T-helper 9 cell (primary cell): Measurements from ENCODE around the gene FAM180B.

ENCODE experiments used
- DNase-seq: peaks from one replicate; pipeline ENCODE4 v3.0.0-alpha.2; 2020

The FAM180B gene

DNA sequence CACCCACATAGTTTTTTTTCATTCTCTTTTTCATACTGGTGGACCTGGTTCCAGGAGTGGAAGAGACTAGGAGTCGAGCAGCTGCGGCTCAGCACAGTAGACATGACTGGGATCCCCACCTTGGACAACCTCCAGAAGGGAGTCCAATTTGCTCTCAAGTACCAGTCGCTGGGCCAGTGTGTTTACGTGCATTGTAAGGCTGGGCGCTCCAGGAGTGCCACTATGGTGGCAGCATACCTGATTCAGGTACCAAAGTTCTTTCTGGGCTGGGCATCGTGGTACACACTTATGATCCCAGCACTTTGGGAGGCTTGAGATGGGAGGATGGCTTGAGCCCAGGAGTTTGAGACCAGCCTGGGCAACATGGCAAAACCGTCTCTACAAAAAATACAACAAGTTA, 16.8 kb upstream of the FAM180B start:
- DNase-seq: no peak

DNA sequence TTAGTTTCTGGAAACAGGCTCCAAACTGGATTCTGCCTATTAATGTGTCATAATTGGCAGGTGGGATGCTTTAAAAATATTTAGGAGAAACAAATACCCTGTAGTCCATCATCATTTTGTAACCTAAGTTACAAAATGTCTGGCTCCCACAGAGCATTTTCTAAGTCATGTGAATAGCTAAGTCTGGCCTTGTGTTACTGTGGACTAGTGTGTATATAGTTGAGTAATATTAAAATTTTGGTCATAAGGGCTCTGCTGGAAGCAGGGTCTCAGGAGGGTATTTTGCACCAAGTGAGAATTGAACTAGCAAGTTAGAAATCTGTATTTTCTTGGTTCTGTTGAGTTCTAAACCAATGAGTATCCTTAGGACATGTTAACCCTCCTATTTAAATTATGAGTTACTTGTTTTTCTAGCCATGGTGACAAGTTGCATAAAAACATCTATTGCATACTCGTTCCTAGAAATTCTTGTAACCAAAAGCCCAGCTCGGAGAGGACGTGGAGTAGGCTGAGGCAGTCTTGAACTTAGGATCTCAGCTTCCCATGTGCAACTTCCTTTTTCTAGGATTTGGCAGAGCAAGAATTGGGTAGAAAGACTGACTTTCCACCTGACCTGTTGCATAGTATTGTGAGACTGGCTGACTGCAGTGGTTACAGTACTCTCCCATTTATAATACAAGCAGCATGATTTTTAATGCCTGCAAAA, 15.7 kb upstream of the FAM180B start:
- DNase-seq: no peak

DNA sequence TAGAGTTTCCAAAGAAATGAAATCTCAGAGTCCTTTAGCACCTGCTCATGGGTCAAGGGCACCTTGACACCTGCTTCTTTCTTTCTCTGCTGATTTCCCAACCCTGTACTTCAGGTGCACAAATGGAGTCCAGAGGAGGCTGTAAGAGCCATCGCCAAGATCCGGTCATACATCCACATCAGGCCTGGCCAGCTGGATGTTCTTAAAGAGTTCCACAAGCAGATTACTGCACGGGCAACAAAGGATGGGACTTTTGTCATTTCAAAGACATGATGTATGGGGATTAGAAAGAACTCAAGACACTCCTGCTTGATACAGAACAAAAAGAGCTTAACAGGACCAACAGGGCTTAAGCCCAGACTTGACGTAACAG, 15.1 kb upstream of the FAM180B start:
- no peak for DNase-seq

DNA sequence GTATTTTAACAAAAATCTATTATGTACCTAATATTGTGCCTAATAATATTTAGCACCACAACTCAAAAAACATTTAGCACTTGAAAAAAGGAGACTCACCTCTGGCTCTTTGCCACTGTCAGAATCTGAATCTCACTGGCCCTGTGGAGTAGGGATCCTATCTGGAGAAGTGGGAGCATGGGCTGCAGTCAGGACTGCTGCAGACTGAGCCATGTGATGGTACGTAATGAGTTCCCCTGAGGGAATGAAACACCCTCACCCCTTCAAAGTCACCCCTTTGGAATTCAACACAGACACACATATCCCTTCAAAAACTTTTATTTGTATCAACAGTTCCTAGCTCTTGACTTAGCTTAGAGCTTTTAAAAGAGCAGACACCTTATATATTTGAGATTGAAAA, 14.6 kb upstream of the FAM180B start:
- DNase-seq: no peak

DNA sequence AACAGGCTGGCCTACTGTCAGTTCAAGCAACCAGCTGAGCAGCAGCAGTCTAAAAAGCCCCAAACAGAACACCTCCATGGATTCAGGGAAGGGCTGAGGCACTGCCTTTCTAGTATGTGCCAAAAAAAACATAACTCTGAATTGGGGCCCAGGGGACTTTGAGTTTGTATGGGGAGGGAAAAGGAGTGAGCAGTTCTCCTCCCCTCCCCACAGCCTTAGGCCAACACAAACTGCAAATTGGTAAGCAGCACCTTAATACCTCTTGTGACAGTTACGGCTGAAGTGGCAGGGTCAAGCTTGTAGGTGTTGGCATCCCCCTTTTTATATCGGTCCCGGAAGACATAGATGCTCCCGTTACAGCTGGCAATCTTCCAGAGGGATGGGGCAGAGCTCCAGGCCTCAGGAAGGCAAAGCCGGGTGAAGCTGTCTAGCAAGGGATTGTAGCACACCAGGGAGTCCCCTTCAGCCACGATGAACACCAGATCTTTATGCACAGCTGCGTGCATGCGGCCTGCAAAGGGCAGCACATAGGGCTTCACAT, 13.7 kb upstream of the FAM180B start:
- no peak for DNase-seq

DNA sequence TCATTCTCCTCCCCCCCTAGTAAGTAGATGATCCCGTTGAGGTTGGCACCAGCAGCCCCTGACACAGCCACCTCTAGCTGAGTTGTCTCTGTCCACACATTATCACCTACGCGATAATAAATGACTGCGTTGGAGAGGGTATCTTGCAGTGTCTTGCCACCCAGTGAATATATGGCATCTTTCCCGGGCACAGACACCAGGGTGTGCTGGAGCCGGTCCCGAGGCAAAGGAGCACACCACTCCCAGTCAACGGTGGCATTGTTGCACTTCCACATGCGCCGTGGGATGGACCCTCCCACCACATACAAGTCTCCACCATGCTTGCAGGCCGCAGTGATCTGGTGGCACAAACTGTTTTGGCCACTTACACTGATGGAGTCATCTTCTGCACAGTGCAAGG, 13.2 kb upstream of the FAM180B start:
- no peak for DNase-seq

DNA sequence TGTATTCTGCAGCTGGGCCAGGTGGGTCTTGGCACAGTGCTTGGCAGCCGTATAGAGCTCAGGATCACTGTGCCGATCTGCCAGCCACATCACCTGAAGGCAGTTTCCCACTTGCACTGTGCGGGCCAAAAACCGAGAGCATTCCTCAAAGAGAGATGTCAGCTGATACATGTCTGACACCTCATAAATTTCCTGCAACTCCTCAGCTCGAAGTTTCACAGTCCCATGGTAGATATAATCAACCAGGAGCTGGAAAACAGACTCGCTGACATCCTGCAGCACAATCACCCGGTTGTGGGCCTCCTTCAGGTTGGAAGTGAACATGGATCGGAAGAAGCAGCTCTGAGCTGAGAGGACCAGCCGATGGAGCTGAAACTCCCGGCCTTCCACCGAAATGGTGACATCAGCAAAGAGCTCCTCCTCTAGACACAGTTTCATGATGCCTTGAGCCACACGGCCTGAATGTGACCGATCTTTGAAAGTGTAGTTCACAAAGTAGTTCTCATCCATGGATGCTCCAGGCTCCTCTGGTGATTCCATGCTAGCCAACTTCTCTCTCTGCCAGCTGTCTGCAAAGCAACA, 8.9 kb upstream of the FAM180B start:
- no peak for DNase-seq

DNA sequence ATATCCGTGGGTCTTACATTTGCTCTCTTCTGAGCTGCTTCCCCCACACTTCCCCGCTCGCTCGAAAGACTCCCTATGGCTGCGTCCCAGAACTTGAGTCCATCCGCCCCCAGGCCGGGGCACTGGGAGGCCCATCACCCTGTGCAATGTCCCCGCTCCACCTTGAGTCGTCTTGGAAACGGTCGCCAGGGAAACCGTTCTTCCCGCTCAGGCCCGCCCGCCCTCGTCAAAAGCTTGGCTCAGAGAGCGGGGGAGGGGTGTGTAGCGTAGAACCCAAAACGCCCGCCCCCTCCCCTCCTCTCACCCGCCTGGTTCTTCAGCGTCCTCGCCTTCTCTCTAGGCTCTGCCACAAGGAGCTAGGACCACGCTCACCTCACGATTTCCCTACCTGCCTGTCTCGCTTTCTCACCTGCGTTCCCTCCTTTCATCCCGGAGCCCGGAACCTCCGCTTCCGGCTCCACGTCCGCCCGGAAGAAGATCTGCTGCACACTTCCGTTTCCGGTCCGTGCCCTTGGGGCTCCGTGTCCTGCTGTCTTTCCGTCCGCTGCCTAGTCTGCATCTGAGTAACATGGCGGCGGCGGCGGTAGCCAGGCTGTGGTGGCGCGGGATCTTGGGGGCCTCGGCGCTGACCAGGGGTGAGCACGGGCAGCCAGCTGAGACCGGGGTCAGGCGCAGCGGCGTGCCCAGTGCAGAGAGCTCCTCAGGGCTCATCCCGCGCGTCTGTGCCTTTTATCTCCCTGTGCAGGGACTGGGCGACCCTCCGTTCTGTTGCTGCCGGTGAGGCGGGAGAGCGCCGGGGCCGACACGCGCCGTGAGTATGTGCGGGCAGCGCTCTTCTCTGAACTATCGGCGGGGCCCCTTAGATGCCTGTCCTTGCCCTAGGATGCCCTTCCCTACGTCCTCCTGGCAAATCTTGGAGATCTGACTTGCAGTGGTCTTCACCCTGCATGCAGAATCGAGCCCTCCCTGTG, 7.7 kb upstream of the FAM180B start, which contains the start of the genes KBTBD4 and NDUFS3:
TSS of gene KBTBD4 (minus strand) at position 447 of the 971 bp plus-strand sequence. CDS start at position 428, 19 bp downstream.
TSS of gene NDUFS3 (plus strand) at position 551 of the 971 bp plus-strand sequence. CDS start at position 569, 18 bp downstream.
- peak; percentile 83 for DNase-seq

DNA sequence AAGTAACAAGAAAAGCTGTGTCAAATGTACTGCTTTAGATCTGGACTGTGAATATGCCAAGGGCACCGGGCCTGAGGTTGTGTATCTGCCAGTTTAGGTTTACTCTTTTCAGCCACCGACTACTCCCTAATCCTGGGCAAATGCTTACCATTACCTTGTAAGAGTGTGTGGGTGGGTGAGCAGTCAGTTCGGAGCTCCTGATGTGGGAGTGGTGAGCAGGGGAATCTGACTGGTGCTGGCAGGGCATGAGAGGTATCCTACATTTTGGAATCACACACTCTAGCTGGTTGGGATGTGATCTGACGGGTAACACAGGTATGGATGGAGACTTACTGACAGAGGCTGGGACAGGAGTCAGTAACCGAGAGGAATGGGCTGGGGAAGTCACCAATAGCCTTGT, 2.6 kb upstream of the FAM180B start:
- DNase-seq: no peak

DNA sequence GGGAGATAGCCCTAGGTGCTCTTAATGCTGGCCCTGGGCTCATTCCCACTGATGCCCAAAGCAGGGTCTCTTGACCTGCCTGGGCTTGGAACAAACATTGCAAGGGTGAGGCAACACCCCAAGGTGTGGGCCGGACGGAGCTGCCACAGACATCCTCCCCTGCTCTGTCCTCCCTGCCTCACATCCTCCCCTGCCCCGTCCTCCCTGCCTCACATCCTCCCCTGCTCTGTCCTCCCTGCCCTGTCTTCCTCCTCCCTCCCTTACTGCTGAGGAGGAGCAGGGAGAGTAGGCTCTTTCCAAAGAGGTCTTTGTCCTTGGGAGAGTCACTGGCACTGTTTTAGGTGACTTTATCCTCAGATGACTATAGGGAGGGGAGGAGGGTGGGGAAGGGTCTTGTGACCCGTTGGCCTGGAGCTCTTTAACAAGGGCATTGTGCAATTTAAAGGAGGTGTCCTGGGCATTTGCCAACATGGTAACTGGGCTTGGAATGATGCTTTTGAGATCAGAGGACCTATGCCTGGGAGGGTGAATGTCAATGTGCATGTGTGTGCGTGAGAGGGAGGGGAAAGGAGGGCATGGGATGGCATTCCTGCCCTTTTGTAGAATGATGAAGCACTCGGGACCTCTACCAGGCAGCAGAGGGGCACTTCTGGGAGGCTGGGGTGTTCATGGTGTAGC, 700 bp downstream of the FAM180B start:
- no peak for DNase-seq

DNA sequence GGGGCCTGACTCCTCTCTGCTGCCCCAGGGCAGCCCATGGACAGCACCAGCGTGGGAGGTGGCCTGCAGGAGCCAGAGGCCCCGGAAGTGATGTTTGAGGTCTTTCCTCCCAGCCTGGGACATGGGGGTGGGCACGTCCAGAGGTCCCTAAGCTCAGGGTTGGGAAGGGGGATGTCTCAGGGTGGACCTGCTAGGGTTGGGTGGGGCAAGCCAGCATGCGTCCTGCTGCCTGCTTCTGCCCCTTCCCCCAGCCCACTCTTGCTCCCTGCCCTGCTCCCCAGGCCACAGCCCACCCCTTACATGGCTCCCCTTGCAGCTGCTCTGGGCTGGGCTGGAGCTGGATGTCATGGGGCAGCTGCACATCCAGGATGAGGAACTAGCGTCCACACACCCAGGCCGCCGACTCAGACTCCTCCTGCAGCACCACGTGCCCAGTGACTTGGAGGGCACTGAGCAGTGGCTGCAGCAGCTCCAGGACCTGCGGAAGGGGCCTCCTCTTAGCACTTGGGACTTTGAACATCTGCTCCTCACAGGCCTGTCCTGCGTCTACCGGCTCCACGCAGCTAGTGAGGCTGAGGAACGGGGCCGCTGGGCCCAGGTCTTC, 1.3 kb downstream of the FAM180B start:
- no peak for DNase-seq

DNA sequence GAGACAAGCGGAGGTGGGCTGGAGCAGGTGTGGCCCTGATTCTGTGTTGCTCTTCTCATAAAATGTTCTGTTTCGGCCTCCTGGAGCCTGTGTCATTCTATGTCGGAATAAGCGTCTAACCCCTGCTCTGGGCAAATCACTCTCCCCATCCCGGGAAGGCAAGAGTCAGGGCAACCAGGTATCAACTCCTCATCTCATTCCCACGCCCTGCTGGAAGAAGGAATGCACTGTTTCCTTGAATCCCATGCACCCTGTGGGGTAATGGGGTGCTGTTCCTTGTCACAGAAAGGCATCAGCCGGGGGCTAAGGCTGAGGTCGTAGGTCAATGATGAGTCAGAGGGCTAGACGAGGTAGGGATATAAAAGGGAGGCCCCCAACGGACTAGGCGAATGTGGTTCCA, 2.6 kb downstream of the FAM180B start:
- no peak for DNase-seq

DNA sequence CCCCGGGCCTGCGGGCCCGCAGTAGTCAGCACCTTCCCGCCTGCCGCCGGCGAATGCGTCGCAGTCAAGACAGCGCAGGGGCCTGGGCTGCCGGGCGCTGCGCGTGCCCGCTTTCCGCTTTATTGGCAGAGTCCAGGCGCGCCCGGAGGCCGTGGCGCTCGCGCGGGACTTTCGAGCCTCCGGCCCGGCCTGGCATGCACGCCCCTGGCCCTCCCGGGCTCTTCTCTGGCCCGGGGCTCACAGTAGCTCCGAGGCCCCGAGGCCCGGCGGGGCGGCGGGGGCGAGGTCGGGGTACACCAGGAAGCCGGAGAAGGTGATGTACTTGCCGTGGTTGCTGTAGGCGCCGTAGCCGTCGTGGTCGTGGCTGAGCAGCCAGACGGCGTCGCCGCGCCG, 3.1 kb downstream of the FAM180B start:
- no peak for DNase-seq

DNA sequence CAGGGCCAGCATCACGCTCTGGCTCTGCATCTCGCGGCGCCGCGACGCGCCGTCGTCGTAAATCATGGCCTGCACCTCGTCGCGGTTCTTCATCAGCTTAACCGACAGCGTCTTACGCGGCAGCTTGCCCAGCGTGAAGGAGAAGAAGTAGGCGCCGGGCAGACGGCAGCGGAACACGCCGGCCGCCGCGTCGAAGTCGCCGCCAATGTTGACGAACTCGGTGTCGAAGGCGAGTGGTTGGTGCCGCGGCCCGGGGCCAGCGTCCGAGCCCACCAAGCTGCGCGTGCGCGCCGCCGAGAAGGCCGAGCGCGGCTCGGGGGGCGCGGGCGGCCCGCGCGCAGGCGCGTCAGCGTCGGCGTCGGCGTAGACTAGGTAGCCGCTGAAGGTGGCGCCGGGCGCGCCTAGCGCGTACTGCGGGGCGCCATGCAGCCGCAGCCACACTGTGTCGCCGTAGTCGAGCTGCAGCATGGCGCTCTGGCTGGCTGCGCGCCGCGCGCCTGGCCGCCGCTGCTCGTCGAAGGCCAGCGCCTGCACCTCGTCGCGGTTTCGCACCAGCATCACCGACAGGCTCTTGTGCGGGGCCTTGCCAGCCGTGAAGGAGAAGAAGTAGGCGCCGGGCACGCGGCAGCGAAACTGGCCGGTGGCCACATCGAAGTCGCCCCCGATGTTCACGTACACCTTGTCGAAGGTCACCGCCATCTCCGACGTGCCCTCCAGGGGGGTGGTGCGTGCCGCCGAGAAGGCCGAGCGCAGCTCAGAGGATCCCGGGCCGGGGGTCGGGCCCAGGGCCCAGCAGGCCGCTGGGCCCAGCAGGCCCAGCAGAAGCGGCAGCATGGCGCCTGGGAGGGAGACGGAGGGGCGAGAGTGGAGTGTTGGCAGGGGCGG, 3.7 kb downstream of the FAM180B start:
- DNase-seq: no peak

DNA sequence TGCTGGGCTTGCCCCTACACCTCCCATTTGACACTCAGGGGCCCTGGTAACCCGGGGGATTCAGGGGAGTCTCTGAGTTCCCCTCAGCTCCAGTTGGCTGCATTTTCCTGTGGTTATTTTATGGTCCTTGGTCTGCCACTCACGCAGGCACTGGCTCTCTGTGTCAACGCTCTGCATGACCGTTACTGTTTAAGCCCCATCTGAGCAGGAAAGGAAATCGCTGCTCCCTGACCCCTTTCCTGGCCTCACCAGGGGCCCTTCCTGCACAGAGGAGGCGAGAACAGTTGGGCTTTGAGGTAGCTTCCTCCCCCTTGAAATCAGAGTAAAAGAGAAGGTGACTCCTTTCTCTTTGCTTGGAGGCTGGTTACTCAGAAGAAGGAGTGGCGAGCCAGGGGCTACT, 5.3 kb downstream of the FAM180B start:
- no peak for DNase-seq

DNA sequence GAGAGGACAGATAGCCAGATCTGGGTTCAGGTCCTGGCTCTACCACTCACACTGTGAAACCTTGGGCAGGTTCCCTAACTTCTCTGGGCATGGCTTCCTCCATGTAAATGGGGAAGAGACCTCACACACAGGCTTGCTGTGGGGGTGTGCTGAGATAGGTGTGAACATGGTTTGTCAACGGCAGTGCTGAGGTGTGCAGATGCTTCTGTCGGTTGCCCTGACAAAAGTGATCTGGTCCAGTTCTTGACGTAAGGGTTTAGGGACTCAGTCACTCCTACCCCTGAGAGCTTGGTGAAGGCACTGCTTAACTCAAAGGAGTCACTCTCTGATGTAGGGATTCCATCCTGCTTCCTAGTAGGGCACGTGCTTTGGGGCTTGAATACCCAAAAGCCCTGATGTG, 5.8 kb downstream of the FAM180B start:
- no peak for DNase-seq

DNA sequence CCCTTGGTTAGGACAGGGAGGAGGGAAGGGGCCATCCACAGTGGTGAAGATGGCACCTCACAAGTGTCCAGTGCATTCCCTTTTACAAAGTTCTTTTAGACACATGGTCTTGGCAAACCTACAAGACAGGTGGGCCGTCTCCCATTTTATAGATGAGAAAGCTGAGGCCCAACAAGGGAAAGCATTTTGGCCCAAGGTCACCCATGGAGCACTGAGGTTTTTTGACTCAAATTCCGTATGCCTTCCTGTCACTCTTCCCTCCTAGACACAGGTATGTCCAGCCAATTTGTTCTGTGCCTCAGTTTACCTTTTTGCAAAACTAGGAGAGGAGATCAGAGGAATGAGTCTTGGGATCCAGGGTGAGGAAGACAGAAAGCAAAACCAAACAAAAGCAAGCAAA, 6.5 kb downstream of the FAM180B start:
- DNase-seq: no peak

DNA sequence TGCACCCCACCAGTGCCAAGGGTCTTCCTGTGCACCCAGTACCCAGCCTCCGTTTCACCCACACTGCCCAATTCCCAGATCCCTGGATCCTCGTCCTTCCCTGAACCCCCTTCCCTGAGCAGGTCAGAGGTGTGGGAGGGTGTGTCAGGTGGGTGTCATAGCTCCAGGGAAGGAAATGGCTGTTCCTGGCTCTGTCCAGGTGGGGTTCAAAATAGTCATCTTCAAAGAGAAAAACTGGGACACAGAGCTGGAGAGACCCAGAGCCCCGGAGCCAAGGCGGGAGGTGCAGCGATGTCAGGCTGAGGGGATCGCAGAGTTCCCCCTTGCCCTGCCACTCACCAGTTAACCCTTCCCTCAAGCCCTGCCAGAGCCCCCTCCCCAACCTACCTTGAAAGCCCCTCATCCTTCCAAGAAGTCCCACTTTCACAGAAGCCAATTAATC, 7.0 kb downstream of the FAM180B start:
- no peak for DNase-seq

DNA sequence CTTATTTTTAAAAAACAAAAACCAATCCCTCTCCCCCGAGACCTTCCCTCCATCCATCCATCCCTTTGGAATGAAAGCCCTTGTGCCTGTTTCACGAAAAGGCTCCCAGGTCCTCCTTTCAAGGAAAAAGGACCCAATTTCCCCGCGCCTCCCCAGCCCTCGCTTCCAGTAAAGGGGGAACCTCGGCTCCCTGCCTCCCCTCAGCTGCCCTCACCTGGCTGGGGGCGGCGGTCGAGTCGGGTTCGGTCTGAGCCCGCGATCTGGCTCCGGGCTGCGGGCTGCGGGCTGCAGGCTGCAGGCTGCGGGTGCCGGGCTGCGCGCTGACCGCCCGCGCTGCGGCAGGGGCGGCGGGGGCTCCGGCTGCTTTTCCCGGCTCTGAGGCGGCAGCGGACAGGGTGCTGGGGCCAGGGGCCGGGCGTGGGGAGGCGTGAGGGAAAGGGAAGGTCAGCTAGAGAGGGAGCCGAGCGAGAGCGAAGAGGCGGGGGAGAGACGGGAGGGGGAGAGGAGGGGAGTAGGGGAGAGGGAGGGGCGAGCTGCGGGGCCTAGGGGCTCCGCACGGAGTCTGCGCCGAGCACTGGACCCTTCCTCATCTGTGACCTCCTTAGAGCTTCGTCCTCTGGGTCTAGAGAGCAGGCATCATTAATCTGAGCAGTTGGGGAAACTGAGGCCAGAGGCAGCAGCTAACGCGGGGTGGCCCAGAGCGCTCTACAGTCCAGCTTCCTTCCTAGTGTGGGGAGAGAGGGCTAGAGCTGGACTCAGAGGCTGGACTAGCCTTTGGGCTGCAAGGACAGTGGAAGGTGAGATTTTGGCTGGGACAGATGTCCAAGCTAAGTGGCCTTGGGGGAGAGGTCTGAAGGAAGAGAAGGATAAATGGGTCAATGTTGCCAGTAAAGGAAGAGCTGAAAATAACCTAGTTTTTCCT, 7.7 kb downstream of the FAM180B start, which contains the start of gene C1QTNF4:
TSS of gene C1QTNF4 (minus strand) at position 478 of the 922 bp plus-strand sequence. CDS start 3,601 bp downstream, outside the sequence.
- no peak for DNase-seq

DNA sequence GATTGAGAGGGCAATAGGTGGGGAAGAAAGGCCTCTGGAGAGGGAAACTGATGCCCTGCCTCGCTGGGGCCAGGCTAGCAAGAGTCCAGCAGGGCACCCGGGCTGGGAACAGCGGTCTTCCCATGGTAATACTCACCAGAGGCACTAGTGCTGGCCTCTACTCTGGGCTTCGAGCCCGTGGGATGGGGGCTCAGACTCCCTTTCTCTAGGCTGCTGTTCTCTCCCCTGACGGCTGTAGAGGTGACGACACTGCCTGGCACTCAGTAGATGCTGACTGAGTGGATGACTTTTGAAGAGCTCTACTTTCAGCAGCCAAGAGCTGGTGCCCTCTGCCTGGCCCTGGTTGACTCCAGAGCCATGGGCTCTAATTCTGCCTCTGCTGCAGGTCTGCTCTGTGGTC, 8.6 kb downstream of the FAM180B start:
- DNase-seq: no peak
